8988T (cell line): ENCODE data around the gene BANP.
"Not testable (repeated sequence)": the region's sequence is repeated elsewhere in the genome, so short reads cannot be mapped to it uniquely, and the experiment has no call there.

Source experiments
- DNase-seq: peaks from one replicate; pipeline ENCODE4 v3.0.0; 2011

BANP gene

DNA sequence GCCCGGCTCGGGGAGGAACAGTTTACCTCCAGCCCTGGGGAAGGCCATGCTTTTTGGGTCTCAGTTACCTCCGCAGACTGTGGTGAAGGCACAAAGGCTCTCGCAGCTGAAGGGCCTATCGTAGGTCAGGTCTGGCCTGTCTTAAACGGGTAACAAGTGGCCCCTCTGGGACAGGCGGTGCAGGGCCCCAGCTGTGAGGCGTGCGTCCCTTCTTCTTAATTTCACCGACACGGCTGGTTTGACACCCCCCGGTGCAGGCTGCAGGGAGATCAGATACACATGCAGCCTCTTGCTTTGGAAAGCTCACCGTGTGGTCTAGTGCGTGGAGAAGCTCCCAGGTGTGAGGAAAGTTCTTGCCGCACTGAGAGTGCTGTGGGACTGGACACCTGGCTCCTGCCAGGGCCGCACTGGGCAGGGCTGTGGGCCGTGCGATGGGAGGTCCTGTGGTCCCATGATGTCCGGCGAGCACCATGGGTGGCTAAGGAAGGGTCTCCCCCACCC is 162.4 kb downstream of the BANP start:
- DNase-seq: no peak

DNA sequence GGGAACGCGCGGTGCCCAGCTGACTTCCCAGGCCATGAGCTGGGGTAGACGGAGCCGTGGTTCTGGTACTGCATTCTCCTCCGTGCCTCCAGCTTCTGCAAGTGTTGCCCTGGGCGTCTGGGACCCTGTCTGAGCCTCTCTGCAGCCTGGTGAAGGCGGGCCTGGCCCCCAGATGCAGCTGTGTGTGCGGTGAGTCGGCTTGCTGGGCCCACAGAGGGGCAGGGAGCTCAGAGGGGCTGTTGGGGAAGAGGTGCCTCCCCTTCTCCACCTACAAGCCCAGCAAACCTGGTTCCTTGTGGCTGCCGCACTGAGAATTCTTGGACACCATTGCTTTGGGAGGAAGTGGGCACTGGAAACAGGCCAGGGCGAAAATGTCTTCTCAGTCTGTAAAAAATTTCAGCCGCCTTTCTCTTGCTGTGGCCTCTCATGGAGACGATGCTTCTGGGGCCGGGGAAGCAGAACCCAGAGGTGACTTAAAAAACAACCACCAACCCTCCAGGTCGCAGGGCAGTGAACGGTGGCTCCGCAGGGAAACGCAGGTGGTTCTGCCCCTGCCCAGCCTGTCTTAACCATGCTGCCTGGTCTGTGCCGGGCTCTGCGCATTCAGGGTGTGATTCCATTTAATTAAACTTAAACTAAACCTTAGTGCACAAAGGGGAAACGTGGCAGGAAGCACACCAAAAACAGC is 163.5 kb downstream of the BANP start:
- DNase-seq: not testable (repeated sequence)

DNA sequence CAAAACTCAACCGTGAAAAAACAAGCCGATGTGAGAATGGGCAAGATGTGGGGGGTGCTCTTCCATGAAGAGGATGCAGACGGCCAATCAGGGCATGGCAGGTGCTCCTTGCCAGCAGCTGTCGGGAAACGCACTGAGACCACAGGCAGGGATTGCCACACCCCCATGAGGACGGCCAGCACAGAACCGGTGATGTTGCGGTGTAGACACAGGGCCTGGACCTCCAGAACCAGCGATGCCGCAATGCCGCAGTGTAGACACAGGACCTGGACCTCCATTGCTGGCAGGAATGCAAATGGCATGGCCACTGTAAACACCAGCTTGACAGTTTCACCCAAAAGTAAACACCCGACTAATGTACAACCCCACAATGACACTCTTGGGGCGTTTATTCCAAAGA is 164.9 kb downstream of the BANP start:
- no peak for DNase-seq

DNA sequence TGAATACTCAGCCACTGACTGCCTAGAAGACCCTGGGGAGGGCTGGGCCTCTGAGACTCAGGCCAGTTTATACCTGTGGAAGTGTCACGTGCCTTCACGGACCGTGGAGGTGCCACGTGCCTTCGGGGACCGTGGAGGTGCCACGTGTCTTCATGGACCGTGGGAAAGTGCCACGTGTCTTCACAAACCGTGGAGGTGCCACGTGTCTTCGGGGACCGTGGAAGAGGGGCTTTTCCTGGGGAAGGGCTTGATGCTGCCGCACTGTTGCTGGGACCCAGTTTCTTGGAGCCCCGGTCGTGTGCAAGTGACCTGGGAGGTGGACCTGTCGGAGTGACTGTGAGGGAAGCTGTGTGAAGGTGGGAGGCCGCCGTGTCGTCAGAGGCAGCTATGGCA is 166.2 kb downstream of the BANP start:
- no peak for DNase-seq

DNA sequence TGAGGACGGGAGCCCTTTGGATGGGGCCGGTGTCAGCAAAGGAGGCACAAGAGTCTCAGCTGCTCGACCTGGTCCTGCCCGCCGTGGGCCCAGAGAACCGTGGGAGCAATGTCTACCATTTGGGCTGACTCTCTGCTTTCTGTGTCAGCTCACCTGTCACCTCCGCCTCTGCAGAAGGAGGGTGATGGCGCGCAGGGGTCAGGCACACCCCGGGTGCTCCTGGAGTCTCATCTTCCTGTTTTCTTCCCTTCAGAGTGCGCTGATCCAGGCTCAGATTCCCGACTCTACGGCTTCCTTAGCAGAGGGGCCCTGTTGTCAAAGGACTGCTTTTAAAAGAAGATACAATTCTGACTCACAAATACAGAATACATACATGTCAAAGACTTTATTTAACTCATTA is 167.1 kb downstream of the BANP start:
- DNase-seq: no peak

DNA sequence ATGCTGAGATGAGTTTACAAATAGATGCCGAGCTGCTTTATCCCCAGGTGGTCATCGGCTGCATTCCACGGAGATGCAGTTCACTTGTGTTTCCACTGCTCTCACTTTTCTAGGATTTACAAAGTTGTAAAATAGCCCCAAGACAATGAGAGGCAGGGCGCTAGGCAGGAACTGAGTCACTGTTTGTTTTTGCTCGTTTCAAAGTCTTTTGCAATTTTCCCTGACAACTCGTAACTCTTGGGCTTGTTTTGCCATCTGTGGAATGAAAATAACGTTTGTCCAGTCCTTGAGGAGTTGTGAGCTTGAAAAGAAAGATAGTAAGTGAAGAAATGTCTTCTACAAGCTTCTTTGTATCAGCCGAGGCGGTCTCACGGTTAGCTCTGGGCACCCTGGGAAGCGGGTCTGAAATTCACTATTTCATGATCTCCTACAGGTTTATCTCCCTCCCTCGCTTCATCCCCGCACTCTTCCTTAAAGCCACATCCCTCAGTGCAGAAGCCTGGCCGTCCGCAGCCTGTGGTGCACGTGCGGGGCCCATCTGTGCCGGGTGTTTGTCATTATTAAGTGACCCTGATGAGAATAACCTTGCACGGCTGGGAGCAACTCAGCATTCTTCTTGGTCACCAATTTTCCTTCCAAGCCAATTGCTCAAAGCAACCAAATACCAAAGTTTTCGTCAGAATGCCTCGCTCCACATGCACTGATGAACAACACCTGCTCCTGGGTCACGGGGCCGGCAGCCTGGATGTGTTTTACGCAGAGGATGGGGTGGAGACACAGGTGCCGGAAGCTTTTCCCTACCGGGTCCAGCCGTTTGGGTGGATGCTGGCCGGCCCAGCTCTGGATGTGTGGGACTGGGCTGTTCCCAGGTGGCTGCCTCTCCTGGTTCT is 167.9 kb downstream of the BANP start:
- DNase-seq: not testable (repeated sequence)

DNA sequence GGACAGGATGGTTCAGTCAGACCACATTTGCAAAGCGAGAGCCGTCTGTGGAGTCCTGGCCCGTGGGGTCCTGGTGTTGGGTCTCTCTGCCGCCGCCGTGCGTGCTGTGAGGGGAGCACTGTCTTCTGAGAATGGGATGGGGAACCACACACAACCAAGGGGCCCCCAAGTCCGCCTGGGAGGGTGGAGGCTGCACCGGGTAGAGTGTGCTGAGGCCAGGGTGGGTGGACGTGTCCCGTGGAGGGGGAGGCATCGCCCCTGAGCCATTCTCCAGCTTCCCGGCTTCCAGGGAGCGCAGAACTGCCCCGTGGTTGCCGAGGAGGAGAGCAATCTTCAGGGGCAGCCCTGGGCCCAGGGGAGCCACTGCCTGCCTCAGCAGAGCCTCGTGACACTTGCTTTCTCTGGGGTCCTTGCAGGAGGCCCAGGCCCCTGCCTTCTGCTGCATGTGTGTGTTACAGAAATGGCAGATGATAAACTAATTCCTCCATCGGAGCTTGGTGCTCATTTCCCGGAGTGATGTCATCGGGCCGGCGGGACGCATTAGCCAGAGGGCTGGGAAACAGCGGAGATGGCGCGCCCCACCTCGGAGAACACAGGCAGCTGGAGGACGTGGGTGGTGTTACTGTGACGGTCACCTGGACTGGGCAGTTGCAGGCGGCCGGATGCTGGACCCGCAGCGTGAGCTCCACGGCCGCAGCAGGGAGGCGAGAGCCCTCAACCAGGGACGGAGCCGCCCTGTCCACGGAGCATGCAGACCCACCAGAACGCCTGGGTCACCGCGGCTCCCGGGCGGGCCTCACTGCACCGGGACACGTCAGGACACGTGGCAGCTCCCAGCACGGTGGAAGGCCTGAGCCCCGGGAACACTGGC is 168.9 kb downstream of the BANP start:
- not testable (repeated sequence) for DNase-seq

DNA sequence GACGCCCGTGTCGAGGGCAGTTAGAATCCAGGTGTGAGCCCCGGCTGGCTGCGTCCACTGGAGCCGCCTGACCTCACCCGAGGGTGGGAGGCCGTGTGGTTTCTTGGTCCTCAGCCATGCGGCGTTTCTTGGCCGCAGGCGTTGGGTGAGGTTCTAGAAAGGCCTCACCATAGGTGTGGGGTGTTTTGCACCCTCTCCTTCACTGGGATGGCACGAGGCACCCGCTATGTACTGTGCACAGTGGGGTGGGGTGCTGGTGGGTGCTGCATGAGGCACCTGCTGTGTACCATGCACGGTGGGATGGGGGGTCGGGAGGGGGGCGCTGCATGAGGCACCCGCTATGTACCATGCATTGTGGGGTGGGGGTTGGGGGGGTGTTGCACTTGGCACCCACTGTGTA is 169.6 kb downstream of the BANP start:
- no peak for DNase-seq

DNA sequence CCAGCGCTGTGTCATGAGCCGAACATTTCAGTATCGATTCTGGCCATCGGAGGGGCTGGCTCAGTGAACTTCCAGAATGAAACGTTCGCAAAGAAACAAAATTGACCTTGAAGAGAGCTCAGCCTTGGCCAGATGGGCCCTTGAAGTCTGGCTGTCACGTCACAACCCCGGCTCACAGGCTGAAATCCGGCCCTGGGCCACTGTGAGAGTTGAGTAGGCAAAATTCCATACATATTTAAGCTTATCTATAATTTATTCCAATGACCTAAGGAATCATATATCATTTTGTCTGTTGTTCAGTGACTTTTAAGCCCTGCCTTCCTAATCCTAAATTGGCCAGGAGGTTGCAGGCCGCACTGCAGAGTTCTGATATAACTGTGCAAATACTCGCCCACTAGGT is 170.2 kb downstream of the BANP start:
- DNase-seq: not testable (repeated sequence)

DNA sequence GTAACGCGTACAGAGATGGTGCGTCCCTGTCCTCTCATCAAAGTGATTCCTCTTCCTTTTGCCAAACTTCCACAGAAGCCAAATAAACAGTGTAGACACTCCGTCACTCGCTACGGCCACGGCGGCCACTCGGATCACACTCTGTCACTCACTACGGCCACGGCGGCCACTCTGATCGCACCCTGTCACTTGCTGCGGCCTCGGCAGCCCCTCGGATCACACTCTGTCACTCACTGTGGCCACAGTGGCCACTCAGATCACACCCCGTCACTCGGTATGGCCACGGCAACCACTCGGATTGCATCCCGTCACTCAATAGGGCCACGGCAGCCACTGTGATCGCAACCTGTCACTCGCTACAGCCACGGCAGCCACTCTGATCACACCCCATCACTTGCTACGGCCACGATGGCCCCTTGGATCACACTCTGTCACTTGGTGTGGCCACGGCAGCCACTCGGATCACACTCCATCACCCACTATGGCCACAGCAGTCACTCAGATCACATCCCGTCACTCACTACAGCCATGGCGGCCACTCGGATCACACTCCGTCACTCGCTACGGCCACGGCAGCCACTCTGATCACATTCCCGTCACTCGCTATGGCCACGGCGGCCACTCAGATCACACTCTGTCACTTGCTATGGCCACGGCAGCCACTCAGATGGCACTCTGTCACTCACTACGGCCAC is 170.8 kb downstream of the BANP start:
- no peak for DNase-seq
